T follicular helper cell (primary cell): ENCODE results near the gene LINC01488.

Source experiments
- DNase-seq: peaks from one replicate; pipeline ENCODE4 v3.0.0-alpha.2; 2020; ENCODE audit warnings: low read depth
- total RNA-seq, 2 experiments: gene quantifications; one replicate each; lab custom pipeline; 2026; lab: John Stamatoyannopoulos, UW

LINC01488 gene
- total RNA-seq, result 0 reads per million in 2 experiments

GRCh38 chr11:69481393-69481844, at the start of gene LINC01488:
Gene LINC01488 (plus strand): TSS chr11:69481663.
- DNase-seq, result no peak

GRCh38 chr11:69431893-69432738, 49.3 kb upstream of the LINC01488 start:
- no peak for DNase-seq

DNA sequence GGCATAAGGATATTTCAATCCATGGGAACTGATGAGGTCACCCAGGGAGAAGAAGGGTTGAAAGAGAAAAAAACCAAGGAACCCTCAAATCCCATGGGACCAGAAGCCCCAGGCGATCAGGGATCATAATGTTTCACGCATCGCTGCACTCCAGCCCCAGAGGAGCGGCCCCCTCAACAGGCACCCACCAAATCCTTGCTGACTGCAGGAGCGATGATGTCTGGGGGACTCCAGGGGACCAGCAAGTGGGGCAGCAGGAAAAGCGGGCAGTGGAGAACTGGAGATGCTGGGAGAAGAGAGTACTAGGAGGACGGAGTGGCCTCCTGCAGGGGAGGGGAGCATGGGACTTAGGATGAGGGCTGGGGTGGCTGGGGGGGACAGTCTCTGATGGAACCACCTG, 47.7 kb upstream of the LINC01488 start:
- DNase-seq, result no peak

GRCh38 chr11:69434471-69434931, 47.0 kb upstream of the LINC01488 start:
- no peak for DNase-seq

DNA sequence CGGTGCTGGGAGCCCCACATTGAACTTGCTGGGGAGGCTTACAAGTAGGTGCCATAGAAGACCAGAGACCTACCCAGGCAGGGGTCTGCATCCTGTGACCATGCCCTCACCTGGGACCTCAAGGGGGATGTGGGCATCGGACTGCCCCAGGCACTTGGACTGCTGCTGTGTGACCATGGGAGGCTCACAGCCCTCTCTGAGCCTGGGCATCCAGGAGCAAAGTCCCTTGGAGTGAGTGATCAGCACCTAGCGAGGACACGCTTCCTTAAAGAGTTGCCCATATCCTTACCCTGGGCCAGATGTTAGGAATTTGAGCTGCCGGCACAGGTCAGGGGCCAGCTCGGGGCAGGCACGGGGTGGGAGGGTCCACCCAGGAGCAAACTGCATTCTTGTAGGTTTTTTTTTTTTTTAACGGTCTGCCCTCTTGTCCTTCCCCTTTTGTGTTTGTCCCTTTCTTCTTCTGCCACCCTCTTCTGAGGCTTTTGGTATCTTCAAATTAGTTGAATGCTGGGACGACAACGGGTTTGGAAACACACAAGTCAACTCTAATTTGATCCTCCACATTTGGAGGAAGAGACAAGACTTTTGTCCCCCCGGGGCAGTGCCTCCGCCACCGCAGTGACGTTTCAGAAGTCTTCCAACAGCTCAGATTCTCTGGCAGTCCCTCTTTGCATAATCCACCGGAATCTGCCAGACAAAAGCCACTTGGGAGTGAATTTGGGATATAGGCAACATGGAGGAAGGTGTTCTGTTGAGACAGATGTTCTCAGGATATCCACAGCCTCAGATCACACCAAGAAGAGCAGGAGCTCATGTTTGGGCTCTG, 46.1 kb upstream of the LINC01488 start:
- no peak for DNase-seq

DNA sequence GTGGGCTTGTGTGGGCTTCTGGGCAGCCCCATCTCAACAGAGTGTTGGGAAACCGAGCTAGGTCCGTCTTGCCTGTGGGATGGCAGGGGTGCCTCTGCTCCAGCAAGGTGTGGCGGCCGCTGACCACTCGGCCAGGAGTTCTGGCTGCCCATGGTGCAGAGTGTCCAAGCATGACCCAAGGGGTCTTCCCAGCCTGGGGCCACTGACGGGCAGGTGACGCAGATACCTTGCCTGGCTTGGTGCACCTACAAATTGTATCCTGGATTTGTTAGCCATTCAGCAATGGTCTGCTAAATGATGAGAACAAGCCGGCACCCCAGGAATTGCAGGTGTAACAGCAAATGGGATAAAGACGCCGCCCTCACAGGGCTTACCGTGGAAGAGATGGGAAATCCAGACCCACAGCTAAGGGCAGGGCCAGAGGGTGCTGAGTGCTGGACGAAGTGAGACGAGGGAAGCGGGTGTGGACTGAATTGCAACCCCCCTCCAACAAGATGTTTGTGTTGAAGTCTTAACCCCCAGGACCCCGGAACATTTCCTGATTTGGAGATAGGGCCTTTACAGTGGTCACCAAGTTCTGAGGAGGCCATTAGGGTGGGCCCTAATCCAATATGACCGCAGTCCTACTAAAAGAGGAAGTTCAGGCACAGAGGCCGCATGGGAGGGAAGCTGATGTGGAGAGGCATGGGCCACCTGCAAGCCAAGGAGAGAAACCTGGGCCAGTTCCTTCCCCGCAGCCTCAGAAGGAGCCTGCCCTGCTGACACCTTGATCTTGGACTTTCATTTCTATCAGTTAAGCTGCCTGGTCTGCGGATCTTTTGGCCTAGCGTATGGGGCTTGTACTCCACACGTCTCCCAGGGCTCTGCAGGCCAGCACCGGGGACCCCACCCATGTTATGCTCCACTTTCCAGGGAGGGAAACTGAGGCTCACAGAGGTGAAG, 45.2 kb upstream of the LINC01488 start:
- DNase-seq, result no peak

GRCh38 chr11:69437001-69437875, 44.2 kb upstream of the LINC01488 start:
- DNase-seq, result no peak

DNA sequence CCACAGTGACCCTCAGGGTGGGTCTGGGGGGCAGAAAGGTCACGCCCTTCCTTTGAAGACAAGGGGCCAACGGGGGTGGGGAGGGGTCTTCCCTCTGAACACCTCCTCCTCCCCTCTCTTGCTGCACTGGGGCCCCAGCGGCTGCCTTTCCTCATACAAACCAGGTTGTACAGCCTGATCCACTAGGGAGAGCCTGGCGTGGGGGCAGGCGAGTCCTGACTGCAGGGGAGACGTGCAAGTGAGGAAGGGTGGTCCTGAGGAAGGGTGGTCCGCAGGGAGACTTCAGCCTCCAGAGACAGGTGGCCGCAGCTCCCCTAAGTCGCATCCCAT, 43.6 kb upstream of the LINC01488 start:
- DNase-seq, result no peak

DNA sequence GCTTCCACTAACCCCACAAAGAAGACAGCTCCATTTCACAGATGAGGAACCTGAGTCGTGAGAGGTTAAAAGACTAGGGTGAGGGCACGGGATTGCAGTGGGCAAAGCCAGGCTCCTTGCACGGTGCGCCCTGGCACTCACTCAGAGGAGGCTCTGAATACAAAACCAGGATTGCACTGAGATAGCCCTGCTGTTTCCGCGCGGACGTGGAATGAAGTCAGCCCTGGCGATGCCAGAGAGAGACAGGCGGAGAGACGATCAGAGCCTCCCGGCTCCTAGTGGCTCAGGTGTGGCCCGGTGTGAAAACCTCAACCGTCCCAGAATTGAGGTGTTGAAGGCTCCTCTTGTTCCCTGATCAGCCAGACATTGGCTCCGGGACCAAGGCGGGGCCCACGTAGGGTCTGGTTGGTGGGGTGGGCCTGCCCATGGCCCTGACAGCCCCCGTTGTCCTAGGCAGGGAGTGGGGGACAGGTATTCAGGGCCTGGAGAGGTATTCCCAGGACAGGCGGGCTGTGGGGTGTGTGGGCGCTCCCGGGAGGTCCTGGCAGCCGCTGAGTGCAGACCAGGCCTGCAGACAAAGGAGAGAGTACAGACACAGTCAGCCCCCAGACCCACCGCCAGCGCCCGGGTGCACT, 43.1 kb upstream of the LINC01488 start:
- no peak for DNase-seq

GRCh38 chr11:69439127-69439526, 42.3 kb upstream of the LINC01488 start:
- no peak for DNase-seq

GRCh38 chr11:69439651-69440464, 41.6 kb upstream of the LINC01488 start:
- DNase-seq, result no peak

GRCh38 chr11:69440876-69441275, 40.6 kb upstream of the LINC01488 start:
- DNase-seq, result no peak

GRCh38 chr11:69442012-69442806, 39.3 kb upstream of the LINC01488 start:
- no peak for DNase-seq

GRCh38 chr11:69442807-69443137, 38.7 kb upstream of the LINC01488 start:
- DNase-seq, result no peak

- peak; percentile 18 for DNase-seq
Observed at GRCh38 chr11:69443138-69443967, 38.1 kb upstream of the LINC01488 start.

- no peak for DNase-seq
Observed at GRCh38 chr11:69443968-69444364, 37.5 kb upstream of the LINC01488 start.

GRCh38 chr11:69444381-69445130, 36.9 kb upstream of the LINC01488 start:
- no peak for DNase-seq
